NCI-H1694 (cell line): ENCODE data around the gene MRPL19.
"Not testable (repeated sequence)": the region's sequence is repeated elsewhere in the genome, so short reads cannot be mapped to it uniquely, and the experiment has no call there.

Experiments used
- DNase-seq: peaks from one replicate; lab custom pipeline; 2025; lab: John Stamatoyannopoulos, UW

Gene MRPL19

DNA sequence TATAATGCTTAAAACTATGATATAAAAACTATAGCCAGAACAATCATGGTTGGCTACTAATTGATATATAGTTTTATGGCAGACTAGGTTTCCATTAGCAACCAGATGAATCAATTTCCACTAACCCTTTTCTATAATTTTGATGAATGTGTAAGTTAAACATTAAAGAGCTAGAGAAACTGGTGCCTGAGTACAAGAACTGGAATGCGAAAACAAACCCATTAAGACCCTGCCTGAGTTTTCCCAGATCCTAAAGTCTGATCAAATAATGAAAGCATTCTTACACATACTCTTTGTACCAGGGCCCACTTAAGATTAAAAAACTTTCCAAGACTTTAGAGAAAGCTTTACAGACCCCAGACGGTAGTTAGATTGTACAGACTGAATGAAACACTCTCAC, 21.3 kb downstream of the MRPL19 start:
- no peak for DNase-seq

DNA sequence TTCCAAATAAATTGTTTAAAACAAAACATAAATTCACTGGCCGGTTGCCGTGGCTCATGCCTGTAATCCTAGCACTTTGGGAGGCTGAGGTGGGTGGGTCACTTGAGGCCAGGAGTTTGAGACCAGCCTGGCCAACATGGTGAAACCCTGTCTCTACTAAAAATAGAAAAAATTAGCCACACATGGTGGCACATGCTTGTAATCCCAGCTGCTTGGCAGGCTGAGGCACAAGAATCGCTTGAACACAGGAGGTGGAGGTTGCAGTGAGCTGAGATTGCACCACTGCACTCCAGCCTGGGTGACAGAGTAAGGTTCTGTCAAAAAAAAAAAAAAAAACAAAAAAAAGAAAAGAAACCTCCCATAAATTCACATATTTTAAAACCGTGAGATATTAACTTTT, 28.8 kb downstream of the MRPL19 start:
- peak; percentile 22 for DNase-seq

DNA sequence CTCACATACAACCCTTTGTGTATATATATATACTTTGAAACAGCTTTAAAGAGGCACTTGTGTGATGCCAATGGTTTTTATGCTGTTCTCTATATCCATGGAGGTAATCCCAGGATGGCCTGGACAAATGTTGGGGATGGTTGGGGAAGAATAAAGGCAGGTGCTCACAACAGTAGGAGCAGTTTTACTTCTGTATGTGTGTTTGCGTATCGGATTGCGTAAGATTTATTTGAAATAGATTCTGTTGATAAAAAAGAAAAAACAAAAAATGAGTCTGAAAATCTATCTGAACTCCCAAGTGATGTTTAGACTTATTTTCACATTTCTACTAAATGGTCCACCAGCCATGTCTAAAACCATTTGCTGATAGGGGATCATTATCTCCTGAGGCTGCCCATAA, 29.3 kb downstream of the MRPL19 start:
- DNase-seq, result no peak

DNA sequence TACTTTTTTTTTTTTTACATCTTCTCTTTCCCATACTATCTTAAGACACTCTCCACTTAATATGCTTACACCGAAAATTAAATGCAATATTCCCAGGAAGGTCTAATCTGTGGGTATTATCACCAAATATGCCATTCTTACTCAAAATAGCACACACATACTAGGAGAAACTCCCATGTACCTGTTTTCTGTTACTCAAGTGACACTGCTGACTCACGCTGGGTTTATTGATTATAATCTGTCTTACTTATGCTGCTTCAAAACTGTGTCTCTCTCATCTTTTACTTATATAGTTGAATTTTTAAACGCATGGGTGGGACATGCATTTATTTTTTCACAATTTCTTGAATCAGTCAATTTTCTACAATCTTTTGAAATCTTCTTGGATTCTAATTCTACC, 29.9 kb downstream of the MRPL19 start:
- DNase-seq, result no peak

DNA sequence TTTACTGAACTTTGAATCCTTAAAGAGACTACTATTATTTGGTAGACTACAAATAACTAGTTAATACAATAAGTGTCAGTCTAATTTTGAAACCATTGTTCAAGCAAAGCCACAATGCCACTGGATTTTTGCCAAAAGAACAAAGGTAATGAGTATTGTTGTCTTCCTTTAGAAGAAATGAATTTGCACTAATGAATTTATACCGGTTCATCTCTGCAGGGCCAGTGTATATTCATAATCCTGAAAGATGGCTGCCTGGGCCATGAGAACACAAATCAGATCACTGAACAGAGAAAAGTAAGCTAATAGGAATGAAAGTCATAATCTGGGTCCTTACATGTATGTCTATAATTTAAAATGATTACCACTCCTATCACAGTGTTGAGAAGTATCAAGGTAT, 33.0 kb downstream of the MRPL19 start:
- DNase-seq, result no peak

DNA sequence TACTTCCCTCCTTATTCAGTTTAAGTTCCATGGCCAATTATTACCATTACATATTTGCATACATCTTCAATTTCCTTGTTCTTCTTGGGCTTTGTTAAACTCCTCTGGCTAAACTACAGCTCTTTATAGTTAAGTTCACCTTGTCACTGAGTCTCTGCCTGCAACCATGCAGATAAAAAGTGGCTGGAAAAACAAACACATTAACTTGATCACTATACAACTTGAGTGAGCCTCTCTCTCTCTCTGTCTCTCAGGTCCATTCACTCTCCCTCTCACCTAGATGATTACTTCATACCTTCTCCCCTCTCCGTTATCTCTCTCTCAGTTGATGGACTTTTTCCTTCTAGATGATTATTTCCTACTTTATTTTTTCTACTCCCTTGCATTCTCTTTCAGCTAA, 33.8 kb downstream of the MRPL19 start:
- DNase-seq, result no peak

DNA sequence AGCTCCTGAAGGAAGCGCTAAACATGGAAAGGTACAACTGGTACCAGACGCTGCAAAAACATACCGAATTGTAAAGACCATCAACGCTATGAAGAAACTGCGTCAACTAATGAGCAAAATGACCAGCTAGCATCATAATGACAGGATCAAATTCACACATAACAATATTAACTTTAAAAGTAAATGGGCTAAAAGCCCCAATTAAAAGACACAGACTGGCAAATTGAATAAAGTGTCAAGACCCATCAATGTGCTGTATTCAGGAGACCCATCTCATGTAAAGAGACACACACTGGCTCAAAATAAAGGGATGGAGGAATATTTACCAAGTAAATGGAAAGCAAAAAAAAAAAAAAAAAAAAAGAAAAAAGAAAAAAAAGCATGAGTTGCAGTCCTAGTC, 36.8 kb downstream of the MRPL19 start:
- DNase-seq, result not testable (repeated sequence)

DNA sequence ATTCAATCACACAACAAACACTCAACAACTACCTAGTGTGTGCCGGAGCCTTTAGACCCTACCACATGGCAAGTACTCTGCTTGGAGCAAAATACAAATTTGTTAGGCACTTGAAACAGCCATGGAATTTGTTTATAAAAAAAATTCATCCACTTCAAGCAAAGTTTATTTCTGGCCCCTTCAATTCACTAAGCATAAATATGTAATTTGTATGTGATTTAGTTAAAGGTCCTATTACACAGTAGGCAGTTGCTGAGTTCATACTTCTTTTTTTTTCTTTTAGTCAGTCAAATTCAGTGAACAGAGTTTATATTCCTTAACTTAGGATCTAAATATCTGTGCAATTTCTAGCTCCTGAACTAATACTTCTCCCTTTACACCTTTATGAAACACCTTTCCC, 41.6 kb downstream of the MRPL19 start:
- no peak for DNase-seq

DNA sequence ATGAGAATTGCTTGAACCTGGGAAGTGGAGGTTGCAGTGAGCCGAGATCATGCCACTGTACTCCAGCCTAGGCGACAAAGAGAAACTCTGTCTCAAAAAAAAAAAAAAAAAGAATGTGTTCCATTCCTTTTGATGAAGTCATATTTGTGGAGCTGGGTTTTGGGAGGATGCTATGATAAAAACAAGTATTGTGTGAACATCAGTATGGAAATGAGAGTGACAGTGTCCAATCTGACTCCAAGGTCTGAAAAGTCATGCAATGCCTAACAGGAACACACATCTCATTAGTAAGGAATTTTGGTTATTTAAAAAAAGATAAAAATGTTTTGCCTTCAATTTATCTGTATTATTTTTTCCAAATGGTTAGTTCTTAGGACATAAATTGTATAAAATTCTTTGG, 52.3 kb downstream of the MRPL19 start:
- DNase-seq, result no peak

DNA sequence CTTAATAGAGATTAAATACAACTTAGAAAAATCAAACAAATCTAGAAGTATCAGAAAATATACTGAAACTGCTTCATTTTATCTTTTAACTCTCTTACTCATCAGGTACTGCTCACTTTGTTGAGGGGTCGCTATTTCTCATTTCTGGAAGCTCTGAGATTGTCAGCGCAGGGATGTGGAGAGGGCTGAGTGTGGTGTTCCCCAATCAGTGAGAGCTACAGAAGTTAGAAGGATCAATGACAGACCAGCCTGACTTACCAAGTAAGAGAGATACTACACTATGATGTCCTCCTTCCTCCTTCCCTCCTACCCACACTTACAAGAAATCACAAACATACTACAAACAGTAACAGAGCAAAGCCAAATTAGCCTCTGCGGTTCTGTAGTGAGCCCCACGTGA, 56.0 kb downstream of the MRPL19 start:
- DNase-seq, result no peak

DNA sequence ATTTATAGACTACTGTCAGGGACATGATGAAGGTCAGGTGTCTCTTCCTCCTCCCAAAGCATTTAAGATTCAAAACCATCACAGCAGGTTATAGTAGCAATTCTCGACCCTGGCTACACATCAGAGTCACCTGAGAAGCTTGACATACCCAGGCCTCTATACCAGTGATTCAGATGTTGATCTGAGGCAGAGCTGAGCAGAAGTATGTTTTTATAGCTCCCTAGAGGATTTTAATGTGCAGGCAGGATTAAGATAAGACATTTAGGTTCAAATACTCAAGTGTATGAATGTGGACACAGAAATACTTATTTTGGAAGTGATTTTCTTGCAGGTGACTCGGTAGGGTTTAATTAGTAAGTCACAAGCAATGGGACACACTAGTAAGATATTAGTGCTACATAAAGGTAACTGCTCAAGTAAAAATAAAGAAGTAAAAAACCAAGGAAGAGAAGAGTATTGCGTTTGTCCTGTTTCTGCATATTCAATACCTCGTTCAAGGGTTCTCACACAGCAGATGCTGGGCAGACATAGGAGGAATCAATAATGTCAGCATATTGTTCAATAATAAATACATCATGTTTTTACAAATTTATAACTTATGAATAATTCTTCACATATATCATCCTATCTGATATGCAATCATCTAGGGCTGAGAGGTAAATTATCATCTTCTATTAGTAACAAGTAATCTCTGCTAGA, 57.2 kb downstream of the MRPL19 start:
- DNase-seq, result no peak

DNA sequence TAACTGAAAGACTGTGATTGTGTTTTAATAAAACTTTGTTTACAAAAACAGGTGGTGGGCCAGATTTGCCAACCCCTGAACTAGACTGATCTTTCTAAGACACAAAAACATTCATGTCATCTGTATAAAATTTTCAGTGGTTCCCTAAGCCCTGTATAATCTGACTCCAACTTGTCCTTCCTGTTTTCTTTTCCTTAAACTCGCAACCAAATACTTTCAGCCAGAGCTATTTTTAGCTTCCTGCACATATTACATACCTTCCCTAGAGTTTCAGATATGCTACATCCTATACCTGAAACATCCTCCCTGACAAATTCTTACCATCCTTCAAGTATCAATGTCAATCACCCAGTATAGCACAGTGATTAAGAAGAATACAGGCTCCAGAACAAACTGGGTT, 59.3 kb downstream of the MRPL19 start:
- no peak for DNase-seq

DNA sequence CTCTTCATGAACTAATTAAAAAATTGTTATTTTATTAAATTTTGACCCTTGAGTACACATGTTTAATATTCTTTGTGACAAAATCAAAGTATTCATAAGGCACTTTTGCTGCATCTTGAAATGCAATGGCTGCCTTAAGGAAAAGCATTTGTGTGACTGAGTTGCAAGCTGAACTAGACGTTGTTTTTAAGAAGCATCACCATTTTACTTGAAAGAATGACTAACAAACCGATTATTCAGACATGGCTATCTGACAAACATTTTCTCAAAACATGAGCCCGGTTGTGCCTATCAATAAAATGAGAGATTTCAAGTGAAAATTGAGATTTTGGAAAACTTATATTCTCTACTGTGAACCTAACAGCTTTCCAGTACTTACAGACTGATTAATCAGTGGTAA, 61.3 kb downstream of the MRPL19 start:
- DNase-seq, result no peak

DNA sequence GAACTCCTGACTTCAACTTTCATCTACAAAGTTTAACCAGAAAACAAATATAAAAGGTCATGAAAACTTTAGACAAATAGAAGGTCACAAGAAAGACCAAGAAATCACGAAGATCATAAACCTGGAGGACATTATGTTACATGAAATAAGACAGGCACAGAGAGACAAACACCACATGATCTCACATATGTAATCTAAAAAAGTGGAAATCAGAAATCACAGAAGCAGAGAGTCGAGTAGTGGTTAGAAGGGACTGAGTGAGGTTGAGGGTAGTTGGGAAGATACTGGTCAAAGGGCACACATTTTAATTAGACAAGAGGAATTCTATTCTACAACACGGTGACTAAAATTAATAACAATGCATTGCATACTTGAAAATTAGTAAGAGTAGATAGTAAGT, 62.7 kb downstream of the MRPL19 start:
- no peak for DNase-seq

DNA sequence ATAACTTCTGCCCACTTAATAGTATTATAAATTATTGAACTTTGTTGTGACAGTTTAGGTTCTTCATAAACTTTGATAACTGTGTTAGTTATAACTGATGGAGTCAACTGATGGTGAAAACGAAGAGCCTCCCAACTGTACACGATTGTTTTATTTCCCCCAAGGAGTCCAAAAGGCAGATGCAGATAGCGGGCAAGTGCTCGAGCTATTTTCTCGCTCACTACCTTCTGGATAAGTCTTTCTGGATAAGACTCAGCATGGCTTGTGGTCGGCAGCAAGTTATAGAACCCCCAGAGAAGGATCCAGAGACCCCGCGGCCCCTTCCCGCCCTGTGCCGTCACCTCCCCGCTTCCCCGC, 63.6 kb downstream of the MRPL19 start:
- no peak for DNase-seq

DNA sequence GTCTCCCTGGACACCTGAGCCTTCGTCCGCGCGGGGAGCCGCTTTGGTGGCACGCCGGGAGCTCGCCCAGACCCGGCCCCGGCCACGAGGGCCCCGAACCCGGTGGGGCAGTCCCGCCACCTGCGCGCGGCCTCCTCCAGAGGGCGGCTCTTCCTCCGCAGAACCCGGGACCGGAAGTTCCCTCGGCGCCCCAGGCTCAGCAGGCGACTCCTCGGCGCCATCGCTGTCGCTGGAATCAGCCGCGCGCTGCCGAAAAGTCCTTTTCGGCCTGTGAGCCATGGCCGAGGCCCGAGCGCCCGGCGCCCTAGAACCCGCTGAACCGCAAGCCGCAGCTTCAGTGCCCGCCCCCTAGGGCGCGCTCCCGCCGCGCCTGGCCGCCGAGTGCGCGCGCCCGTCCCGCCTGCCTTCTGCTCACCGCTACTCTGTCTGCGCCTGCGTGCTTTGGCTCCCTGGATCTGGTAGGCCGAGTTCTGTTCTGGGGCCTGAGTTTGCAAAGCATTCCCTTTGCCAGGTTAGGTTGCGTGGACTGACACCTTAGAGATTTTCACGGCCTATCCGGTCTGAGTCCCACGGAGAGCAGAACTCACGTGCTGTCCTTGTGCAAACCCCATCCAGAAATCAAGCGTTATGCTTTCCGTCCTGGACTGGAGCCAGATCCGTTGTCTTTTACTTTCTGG, 64.1 kb downstream of the MRPL19 start, which contains the start of gene GCFC2:
Gene GCFC2 (minus strand): TSS at position 339 of the 677 bp plus-strand sequence. CDS start 60 bp downstream, at position 279.
- peak; percentile 58 for DNase-seq

DNA sequence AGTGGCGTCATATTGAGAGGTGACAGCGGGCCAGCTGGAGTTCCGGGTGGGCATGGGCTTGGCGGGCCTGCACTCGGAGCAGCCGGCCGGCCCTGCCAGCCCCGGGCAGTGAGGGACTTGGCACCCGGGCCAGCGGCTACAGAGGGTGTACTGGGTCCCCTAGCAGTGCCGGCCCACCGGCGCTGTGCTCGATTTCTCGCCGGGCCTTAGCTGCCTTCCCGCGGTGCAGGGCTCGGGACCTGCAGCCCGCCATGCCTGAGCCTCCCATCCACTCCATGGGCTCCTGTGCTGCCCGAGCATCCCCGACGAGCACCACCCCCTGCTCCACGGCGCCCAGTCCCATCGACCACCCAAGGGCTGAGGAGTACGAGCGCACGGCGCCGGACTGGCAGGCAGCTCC, 65.0 kb downstream of the MRPL19 start:
- not testable (repeated sequence) for DNase-seq

DNA sequence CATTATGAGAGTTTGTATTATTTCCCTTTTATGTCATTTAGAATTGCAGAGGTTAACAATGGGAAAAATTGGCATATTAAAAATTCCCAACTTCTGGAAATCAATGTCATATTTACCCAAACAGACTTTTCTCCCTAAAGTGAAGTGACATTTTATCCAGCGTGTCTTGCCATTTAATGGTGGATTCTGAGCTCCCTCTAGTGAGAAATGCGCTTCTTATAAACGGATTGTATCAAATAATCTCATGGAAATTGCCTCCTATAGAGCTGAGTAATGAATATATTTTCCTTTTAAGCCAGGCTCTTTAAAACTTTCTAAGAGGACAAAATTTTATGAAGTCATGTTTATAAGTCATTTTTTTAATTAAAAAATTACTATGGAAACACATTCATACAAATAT, 69.8 kb downstream of the MRPL19 start:
- peak; percentile 3 for DNase-seq

DNA sequence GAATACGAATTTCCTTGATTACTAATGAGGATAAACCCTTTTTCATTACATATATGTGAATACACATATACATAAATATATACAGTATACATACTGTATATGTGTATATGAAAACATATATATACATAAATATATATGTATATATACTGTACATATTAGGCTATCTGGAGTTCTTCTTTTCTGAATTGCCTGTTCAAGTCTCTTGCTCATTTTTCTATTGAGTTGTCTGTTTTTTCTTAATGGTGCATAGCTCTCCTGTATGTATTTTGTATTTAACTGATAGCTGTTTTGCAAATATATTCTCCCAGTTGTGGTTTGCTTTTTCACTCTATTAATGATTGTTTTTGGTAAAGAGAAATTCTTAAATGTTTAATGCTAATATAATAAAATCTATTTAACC, 73.0 kb downstream of the MRPL19 start:
- no peak for DNase-seq

DNA sequence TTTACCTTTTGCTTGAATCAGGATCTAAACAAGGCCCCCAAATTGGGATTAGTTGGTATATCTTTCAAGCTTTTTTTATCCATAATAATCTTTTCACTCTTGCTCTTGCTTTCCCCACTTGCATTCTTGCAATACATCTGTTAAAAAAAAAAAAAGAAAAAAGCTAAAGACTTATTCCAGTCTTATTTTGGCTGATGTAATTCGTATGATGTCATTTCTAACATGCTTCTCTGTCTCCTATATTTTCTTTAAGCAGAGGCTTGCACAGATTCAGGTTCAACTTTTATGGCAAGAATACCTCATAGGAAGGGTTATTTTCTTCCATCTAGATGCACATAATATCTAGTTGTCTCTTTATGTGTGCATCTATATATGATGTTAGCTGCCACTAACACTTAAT, 73.9 kb downstream of the MRPL19 start:
- no peak for DNase-seq

DNA sequence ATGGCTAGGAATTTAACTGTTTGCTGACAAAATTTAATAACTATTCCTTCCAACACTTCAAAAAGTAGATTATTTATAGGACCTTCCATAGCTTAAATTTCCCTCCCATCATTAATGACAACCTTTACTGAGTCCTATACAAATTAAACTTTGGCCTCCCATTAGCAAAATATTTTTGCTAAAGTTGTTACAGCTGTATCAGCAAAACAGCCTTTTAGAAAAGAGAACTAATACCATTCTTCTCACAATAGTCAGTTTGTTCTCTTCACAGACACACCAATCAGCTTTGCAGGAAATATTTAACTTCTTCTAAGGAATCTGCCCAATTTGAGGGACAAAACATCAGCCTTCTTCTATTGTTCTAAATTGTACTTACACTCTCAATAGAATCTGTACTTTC, 76.1 kb downstream of the MRPL19 start:
- DNase-seq, result no peak

DNA sequence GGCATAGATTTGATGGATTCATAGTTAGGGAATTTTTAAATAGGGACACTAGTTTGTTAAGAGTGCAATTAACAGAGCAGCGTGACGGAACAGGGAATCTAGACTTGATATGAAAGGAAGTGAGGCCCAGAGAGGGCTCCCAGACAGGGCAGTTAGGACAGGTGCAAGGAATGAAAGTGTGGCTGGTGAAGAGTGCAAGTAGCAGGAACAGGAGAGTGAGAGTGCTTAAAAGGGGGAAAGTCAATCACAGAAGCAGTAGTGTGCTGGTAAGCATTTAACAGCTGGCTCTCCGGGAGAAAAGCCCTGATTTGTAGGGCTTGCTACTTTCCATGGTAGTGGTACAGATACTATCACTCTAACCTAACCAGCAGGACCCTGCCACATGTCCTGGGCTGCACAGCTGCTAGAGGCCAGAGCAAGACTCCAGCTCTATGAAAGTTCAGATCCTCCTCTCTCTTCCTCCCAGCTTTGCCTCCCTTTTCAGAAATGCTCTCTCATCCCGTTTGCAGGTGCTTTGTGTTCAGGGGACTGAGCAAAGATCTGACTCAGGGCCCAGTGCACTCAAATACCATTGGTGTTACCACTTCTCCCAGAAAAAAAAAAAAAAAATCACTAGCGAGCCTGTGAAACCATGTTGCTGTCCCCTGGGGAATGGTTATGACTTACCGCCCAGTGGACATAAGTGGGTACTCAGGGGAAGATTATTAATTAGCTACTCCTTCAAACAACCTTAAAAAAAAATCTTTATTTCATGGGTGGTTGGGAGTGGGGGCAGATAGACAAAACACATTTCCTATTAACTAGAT, 82.2 kb downstream of the MRPL19 start:
- DNase-seq, result no peak

DNA sequence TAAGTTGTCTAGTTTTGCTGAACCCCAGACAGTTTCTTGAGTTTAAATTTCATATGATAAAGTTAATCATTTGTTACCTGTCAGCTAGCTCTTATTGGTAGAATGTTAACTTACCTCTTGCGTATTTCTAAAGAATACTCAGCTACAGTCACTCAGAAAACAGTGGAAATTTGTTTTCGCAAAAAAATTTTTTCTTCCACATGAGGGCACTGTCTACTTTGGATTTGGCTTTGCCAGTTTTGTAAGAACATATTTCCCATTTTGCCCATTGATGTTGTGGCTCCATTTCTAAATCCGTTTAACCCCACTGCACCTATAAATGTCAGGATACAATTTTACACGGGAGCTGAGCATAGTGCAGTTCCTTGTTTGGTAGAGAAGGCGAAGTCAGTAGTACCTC, 83.3 kb downstream of the MRPL19 start:
- DNase-seq, result peak; percentile 22
